Activated CD8-positive, alpha-beta memory T cell treated with anti-CD3 and anti-CD28 coated beads for 4 hours (primary cell): Measurements from ENCODE around the gene FAM120A.

ENCODE experiments used
- DNase-seq, 2 donors: peaks; one replicate each; pipeline ENCODE4 v3.0.0-alpha.2; 2020; ENCODE audit warnings: low read depth in 2 of 2

Gene FAM120A

DNA sequence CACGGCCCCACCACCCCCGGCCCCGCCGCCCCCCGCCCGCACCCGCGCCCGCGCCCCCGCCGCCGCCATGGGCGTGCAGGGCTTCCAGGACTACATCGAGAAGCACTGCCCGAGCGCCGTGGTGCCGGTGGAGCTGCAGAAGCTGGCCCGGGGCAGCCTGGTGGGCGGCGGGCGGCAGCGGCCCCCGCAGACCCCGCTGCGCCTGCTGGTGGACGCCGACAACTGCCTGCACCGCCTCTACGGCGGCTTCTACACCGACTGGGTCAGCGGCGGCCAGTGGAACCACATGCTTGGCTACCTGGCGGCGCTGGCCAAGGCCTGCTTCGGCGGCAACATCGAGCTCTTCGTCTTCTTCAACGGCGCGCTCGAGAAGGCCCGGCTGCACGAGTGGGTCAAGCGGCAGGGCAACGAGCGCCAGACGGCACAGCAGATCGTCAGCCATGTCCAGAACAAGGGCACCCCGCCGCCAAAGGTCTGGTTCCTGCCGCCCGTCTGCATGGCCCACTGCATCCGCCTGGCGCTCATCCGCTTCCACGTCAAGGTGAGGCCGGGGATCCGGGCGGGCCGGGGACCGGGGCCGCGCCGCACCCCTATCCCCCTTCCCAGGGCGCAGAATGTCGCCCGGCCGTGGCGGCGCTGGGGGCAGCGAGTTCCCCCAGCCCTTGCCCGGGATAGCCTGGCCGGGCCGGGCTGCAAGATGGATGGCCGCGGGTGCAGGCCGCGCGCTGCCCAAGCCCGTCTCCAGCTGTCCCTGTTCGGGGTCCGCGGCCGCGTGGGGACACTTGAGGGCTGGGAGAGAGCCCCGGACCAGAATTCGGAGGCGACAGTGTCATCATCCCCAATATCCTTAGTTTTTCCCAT lies 594 bp downstream of the FAM120A start:
- DNase-seq = peak in 1 of 2 donors; percentile 1

DNA sequence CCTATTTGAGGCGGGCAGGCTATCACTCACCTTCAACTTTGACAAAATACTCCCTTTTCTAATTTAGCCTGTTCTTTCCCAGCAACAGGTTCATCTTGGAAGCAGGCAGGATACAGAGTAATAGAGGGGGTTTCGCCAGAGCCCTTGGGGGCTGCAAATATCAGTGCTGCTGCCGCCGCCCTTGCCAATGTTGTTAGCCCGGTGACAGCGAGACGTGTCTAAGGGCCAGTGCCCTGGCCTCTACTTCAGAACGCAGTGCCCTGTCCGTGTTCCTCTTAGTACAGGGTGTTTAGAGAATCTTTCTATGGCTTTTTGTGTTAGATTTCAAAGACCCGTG lies 1.2 kb downstream of the FAM120A start:
- DNase-seq = no peak

DNA sequence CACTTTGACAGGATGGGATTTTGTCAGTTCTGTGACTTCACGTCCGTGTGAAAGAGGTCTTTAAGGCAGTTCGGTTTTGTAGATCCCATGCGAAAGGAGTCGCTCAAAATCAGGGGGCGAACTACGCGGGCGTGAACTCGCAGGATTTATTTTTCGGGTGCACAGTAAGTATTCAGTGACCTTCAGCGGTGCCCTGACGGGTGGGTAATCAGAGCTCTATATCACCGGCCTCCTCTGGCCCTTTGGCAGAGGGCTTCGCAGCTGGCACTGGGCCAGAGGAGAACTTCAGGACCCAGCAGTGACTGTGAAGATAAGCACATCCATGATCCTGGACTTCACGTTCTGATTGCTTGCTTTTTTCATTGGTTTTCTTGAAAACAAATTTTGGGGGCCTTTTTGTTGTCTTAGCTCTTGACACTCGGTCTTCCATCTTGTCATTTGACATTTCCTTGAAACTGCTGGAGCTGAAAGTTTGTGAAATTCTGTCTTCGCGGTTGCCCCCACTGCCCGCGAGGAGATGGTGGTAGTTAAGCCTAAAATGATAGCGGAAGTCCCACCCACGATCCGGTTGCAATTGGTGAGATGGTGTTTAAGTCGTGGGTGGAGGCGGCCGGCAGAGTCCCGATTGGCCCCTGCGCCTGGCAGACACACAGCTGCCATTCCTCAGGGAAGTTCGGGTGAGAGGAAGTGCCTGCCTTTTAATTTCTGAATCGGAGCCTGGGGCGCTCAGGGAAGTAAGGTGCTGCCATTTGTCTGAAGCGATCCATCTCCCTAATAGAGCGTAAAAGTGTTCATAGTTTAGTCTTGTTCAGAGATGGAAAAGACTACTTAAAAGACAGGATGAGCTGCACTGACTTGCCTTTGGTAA lies 1.8 kb downstream of the FAM120A start, which contains the start of gene FAM120AOS:
Gene FAM120AOS (minus strand): TSS at position 535 of the 868 bp plus-strand sequence. CDS start 872 bp downstream, outside the sequence.
- DNase-seq = peak; percentile 65 to 77

DNA sequence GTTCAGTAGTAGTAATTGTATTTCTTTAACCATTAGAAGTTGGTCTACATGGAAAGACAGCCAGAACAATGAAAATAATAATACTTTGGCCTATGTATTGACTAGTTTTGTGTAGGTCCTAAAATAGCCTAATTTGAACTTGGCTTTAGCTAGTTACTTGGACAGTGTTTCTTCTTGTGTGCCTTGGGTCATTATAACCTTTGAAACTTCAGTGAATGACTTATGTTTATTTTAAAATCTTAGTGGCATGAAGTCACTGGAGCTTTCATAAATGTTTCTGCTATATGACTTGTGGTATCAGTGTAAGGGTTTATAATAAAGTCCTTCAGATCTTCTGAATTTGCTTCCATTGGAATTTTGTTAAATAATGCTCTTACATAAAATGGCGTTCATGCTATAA lies 4.5 kb downstream of the FAM120A start:
- DNase-seq = no peak

DNA sequence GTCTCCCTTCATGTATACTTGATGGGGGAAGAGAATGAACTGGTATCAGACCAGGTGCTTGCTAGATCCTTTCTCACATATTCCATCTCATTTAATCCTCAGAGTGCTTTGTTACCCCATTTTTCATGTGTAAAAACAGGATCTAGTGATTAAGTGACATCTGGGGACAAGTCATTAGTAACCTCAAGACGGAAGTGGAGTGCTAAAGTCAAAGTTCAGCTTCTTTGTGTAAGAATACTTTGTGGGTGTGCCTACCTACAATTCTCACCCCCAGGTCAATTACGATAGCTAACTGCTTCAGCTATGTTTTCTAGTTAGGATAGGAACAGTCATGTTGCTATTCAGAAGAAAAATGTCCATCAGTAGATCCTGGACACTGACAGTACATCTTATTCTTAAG lies 5.0 kb downstream of the FAM120A start:
- DNase-seq = no peak

DNA sequence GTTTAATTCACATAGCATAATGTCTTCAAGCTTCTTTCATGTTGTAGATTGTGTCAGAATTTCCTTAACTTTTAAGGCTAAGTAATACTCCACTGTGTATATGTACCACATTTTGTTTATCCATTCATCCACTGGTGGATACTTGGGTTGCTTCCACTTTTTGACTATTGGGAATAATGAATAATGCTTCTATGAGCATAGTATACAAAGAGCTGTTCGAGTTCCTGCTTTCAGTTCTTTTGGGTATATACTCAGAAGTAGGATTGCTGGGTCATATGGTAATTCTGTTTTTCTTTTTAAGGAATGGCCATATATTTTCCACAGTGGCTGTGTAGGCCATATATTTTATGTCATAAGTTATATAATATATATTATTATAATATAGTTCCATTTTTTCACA lies 5.5 kb downstream of the FAM120A start:
- no peak for DNase-seq

DNA sequence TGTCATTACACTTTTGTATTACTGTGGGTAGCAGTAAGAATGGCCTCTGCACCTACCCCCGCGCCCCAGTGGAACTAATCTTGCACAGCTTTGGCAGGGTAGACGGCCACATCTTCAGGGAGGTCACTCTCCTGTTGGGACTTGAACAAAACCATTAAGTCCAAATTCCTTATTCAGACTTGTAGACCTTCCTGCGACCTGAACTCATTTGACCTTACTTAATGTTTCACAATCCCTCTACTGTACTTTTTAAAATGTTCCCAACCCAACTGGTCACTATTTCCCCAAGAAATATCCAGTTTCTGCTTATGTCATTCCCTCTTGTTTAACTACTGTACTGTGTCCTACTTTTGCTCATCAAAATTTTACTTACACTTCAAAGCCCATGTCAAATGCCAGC lies 7.2 kb downstream of the FAM120A start:
- no peak for DNase-seq

DNA sequence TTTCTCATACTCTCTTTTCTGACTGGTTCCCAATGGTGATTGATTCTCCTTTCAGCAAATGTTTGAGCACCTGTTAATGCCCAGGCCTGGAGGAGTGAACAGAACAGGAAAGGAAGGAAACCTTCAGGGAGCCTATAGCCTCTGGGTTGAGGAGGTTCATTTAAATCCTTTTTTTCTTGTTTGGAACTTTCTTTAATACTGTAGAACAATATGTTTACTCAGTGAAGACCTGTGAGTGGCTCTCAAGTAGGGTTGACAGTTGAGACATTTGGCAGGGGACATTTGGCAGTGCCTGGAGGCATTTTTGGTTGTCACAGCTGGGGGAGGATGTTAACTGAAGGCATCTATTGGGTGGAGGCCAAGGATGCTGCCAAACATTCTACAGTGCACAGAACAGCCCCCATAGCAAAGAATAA lies 8.0 kb downstream of the FAM120A start:
- no peak for DNase-seq

DNA sequence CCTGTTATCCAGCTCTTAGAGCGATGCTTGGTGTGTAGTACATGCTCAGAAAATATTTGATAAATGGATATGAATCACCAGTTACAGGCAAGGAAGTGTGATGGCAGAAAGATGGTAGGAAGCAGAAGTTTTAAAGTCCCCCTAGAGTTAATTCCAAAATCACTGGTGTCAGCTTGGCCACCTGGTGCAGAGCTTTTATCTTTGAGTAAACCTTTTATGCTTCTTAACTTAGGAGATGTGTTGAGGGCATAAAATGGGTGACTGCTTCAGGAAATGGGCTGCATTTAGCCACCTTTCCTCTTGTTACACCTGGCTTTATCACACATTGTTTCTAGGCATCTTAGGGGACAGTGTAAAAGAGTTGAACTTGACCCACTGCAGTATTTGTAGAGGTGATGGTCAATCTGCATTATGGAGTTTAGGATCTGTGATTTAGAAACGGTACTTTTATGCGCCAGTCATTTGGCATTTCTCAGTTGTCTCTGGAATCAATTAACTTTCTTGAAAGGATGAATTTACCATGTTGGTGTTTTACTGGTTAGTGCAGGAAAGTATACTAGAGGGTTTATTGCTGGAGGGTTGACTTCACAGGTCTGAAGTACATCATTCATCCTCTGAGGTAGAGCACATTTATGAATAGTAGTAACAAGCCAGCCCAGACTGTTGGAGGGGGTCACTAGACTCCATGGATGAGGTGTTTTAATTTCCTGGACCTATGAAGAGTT lies 9.4 kb downstream of the FAM120A start:
- no peak for DNase-seq

DNA sequence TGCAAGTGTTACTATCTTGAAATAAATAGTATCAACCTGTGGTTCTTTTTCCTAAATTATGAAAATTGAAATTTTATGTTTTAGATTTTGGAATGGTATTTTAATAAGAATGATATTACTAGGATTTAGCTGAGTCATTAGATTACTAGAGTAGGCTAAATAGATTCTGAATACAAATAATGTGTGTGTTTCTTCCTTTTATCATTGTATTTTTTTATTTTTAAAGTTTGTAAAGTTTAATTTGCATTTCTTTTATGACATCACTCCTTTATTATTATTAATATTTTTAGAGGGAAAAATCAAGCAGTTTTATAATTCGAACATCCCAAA lies 9.9 kb downstream of the FAM120A start:
- no peak for DNase-seq

DNA sequence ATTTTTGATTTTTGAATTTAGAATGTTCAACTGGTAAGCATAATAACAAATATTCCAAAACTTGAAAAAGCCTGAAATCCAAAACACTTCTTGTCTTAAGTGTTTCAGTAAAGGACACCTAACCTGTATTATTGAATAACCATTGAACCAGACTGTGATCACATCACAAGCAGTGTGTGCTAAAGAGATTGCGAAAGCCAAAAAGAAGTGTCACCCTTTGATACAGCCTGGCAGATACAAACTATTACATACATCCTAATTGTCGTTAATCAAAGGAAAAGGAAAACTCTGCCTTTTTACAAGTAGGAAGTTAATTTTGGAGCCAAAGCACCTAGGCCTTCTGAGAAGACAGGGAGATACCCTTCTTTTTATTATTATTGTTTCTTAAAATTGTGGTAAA lies 10.3 kb downstream of the FAM120A start:
- DNase-seq = no peak

DNA sequence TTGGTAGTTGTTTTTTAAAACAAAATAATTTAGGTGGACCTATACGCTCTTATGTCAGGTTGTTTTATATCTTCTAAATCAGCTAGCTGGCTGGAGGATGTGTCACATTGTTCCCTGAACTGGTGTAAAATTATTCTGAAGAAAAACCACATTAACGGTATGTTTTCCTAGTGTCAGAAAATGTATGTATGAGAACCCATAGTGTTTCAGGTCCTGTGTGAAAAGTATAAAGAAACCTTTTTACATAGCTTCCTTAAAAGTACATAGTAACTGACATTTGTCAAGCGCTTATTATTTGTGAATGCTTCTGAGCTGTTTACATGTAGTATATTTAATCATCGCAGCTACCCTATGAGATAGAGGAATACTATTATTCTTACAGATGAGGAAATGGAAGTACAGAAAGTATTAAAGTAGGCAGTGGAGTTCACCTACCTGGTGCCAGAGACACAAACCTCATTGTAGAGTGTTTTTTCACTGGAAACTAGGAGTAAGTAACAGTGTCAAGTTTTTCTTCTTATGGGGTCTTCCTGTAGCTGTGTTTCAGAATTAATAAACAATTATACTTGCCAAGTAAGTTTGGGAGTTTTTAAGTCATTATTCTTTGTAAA lies 12.3 kb downstream of the FAM120A start:
- no peak for DNase-seq

DNA sequence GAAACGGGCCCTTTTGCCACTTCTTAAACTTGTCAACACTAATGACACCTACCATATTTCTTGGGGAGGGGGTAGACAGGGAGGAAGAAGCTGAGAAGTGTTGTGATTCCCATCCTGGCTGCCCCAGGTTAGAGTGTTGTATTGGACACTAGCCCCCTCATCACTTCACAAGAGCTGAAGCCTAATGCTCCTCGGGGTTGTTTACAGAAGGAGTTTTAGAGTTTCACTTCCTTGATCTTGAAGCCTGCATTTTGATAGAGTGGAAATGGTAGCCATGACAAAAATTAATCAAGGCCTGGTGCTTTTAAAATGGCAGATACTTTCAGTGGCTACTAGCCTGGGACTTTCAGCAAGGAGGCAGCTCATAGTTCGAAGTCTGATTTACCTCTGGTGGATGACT lies 12.9 kb downstream of the FAM120A start:
- DNase-seq = no peak

DNA sequence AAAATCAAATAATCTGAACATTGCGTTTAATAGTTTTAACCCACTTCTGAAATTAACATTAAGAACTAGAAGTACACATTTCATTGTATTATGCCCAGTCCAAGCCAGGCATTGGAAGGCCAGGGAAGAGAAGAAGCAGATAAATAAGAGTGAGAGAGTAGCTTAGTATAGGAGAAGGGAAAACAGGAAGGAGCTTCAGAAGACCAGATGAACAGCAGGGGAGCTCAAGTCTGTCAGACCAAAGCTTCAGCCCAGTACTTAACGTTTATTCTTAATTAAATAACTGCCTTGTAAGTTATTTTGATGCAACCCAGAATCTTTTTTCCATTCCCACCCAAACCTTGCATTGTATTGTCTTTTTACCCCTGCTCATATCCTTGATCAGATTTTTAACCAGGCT lies 13.4 kb downstream of the FAM120A start:
- no peak for DNase-seq

DNA sequence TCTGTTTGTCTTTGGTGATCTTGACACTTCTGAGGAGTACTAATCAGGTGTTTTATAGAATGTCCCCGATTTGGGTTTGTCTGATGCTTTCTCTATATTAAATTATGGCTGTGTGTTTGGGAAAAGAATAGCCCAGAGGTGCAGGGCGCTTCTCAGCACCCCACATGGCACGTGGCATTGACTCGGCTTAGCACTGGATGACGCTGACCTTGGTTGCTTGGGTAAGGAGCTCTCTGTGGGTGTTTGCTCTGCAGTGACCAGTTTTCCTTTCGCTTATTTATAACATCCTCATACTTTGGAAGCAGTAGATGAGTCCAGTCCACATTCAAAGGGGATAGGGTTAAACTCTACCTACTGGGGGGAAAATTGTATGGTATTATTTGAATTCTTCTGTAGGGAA lies 14.4 kb downstream of the FAM120A start:
- DNase-seq = no peak

DNA sequence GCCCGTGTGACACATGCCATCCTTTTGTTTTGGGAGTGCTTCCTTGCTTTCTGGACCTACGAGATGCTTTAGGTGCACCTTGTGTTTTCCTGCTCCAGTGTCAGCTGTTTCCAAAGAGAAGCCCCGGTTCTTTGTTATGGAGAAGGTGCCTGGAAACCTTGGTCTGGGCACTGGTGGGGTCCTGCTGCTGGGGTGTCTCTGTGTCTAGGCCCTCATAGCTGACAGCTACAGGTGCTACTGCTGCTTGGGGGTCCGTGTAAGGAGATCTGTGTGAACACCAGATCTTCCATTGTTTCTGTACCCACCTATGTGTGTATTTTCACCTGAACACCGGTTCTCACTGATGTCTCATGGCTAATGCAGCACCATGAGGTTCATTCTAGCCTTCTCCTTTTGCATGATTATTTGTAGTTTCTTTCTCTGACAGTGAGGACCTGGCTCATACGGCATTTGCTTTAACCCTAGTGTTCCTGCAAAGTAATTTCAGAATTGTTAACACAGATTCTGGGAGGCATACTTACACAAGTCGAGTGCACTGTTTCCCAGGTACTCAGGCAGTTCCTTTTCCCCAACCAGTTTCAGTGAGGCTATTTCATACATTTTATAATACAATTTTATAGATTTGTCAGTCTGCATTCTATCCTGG lies 15.1 kb downstream of the FAM120A start:
- no peak for DNase-seq

DNA sequence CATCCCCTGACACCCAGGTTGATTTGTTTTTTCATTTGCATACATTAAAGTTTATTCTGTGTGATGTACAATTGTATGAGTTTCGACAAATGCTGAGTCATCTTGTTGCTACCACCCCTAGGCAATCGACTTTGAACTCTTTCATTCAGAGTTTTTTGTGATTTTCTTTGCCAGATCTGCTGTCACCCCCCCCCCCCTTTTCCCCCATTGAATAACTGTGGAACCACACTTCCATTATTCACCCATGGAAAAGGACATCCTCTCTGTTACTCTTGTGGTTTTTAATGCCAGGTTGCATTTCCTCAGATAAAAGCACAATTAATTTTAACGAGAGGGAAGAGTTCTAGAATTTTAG lies 15.6 kb downstream of the FAM120A start:
- no peak for DNase-seq

DNA sequence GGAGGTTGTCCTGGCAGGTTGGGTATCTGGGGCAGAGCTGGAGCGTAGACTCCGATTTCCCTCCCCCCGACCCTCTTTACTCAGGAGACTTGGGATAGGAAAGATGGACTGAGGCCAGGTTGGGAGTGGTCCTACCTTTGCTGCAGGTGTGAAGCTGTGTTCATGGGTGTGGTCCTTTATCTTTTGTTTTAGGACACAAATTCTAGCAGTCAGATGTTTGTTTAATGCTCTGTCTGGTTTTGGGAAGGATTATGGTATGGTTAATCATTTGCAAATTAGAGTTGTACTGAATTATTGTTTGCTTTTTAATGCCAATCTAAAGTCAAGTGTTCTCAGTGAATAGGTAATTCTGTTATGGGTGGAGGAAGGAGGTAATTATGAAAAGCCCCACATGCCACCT lies 16.0 kb downstream of the FAM120A start:
- DNase-seq = no peak

DNA sequence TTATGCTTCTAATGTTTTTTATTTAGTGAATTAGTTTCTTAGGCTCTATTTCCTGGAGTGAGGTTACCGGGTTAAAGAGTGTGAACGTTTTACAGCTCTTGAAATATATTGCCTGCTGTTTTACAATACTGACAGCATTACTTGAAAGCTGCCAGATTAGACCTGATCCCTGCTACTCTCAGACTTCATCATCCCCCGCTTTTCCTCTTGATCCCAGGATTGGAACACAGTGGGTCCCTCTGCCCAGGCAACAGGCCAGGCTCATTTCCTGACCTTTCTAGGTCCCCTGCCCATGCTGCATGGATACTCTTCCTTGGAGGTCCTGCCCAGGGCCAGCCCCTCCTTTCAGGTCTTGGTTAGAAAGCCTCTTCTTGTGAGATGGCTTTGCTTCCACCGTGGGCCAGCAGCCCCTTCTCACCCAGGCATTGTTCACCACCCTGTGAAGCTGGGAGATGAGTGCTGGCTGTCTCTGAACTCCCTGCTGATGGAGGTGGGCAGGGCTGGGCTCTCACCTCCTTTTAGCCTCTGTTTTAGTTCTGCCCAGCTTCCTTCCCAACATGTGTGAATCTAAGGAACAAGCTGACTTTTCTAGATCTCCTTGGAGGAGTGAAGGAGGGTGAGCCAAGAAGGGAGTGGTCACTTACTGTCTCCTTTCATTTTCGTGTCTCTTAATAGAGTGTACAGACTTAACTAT lies 17.4 kb downstream of the FAM120A start:
- no peak for DNase-seq

DNA sequence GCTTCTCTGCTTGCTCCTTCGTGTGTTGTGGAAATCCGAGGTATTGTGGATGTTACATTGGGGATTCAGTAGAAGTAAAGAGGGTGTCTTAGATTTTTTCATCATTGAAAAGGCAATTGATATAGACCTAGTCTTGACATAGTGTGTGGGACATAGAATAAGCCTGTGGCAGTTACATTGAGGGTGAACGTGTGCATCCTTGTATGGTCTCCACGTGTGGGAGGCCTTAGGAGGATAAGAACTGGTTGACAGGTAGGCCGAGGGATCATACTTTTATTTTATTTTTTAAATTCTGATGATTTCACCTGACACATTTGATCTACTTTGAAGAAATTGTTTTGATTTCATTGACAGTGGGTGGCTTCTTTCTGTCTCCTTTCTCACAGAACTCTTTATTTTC lies 18.9 kb downstream of the FAM120A start:
- no peak for DNase-seq

DNA sequence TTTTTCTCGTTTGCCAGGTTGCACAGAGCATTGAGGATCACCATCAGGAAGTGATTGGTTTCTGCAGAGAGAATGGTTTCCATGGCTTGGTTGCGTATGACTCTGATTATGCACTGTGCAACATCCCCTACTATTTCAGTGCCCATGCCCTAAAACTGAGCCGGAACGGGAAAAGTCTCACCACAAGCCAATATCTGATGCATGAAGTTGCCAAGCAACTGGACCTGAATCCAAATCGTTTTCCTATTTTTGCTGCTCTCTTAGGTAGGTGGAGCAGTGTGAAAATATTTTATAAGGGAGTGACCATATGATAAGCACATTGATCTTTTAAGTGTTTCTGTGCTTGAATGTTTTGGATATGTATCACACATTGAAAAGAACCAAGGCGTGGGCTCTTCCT lies 19.6 kb downstream of the FAM120A start:
- DNase-seq = no peak
